HepG2 (cell line): ENCODE results near the gene BLOC1S4. TPM values are rescaled to one million over a fixed set of nuclear protein-coding genes. Genes with fewer than 3 reads are reported as not detected.
A peak's percentile ranks its signal among the peaks of the same experiment; 100 is the strongest.

Experiments used
- HDAC6 ChIP-seq: fragments of 200-600 bp; sonication (generic); IDR thresholded peaks from 2 replicates; pipeline ENCODE4 v1.7.0; 2017; ENCODE audit warnings: mild to moderate bottlenecking, antibody characterized with exemption, low read length, low read depth
- MTA3 ChIP-seq: sonication (generic); formaldehyde crosslinking; IDR thresholded peaks from 2 replicates; pipeline ENCODE4 v1.4.0; 2020; ENCODE audit warnings: missing genetic modification reagents
- NFIC ChIP-seq: IDR thresholded peaks from 2 replicates; pipeline ENCODE4 v1.6.1; 2012; ENCODE audit warnings: mild to moderate bottlenecking, low read length, inconsistent platforms
- PAWR ChIP-seq: sonication (generic); formaldehyde crosslinking; IDR thresholded peaks from 2 replicates; pipeline ENCODE4 v1.4.0; 2020; ENCODE audit warnings: missing genetic modification reagents, mild to moderate bottlenecking, borderline replicate concordance
- RARA ChIP-seq: IDR thresholded peaks from 2 replicates; pipeline ENCODE4 v1.6.1; 2016; ENCODE audit warnings: missing genetic modification reagents, missing compliant biosample characterization
- ZNF253 ChIP-seq: sonication (generic); formaldehyde crosslinking; IDR thresholded peaks from 2 replicates; pipeline ENCODE4 v1.8.0; 2022; ENCODE audit warnings: mild to moderate bottlenecking, missing genetic modification reagents, borderline replicate concordance
- ZNF263 ChIP-seq: sonication (generic); formaldehyde crosslinking; IDR thresholded peaks from 2 replicates; pipeline ENCODE4 v1.4.0; 2020; ENCODE audit warnings: missing genetic modification reagents
- ZNF883 ChIP-seq: sonication (generic); formaldehyde crosslinking; IDR thresholded peaks from 2 replicates; pipeline ENCODE4 v1.5.1; 2020; ENCODE audit warnings: mild to moderate bottlenecking, missing genetic modification reagents; ENCODE audit errors: not compliant biosample characterization
- ZSCAN20 ChIP-seq: sonication (generic); formaldehyde crosslinking; IDR thresholded peaks from 2 replicates; pipeline ENCODE4 v1.4.0; 2020; ENCODE audit warnings: missing genetic modification reagents, mild to moderate bottlenecking, borderline replicate concordance
- polyA plus RNA-seq, 8 experiments: library from polyadenylated mRNA; depleted of rRNA in 3 of 8; stranded (reverse) in 7 of 8; unstranded in 1 of 8; fragments of >200 nt; fragmentation: Illumina TruSeq in 4 of 8; extraction: Trizol in 4 of 8; gene quantifications; 2 replicates each; pipeline versions ENCODE4 v1.2.1 to v1.2.3, GENCODE V29; 2011 to 2016; ENCODE audit warnings: low read depth in 4 of 8, missing spikeins in 1 of 8, mixed read lengths in 1 of 8; ENCODE audit not compliant: insufficient read depth in 1 of 8
- total RNA-seq, 5 experiments: library from RNA; depleted of rRNA; stranded (reverse); fragments of >200 nt; fragmentation: Illumina TruSeq; extraction: Trizol; gene quantifications; 2 replicates each; pipeline ENCODE4 v1.2.3, GENCODE V29; 2016; ENCODE audit warnings: low read depth in 1 of 5
- TF ChIP-seq, protein P1 (sequence below): sonication (generic); formaldehyde crosslinking; IDR thresholded peaks from 2 replicates; pipeline ENCODE4 v1.8.0; 2022; ENCODE audit warnings: missing genetic modification reagents, mild to moderate bottlenecking, inconsistent platforms, borderline replicate concordance
- TF ChIP-seq, protein P2 (sequence below): fragments of 450-650 bp; IDR thresholded peaks from 2 replicates; pipeline ENCODE4 v1.6.1; 2016
- TF ChIP-seq, protein P3 (sequence below): sonication (generic); formaldehyde crosslinking; conservative IDR thresholded peaks from 2 replicates; pipeline ENCODE4 v1.5.0; 2020; ENCODE audit warnings: missing genetic modification reagents
- TF ChIP-seq, protein P4 (sequence below): sonication (generic); formaldehyde crosslinking; IDR thresholded peaks from 2 replicates; pipeline ENCODE4 v1.4.0; 2020; ENCODE audit warnings: mild to moderate bottlenecking, low read depth, missing genetic modification reagents
- TF ChIP-seq, protein P5 (sequence below): sonication (generic); formaldehyde crosslinking; IDR thresholded peaks from 2 replicates; pipeline ENCODE4 v1.4.0; 2020; ENCODE audit warnings: missing genetic modification reagents
- TF ChIP-seq, protein P6 (sequence below): sonication (generic); formaldehyde crosslinking; IDR thresholded peaks from 2 replicates; pipeline ENCODE4 v1.8.0; 2022; ENCODE audit warnings: mild to moderate bottlenecking, missing genetic modification reagents, moderate library complexity
- TF ChIP-seq, protein P7 (sequence below): IDR thresholded peaks from 2 replicates; pipeline ENCODE4 v1.6.1; 2016; ENCODE audit warnings: missing compliant biosample characterization, missing genetic modification reagents, borderline replicate concordance

Gene BLOC1S4
- total and polyA plus RNA-seq, 2 of the 13 experiments (the other 11 are each of a cell fraction or from before 2014, with no cell fraction given): 15.5 to 20.9 TPM

DNA sequence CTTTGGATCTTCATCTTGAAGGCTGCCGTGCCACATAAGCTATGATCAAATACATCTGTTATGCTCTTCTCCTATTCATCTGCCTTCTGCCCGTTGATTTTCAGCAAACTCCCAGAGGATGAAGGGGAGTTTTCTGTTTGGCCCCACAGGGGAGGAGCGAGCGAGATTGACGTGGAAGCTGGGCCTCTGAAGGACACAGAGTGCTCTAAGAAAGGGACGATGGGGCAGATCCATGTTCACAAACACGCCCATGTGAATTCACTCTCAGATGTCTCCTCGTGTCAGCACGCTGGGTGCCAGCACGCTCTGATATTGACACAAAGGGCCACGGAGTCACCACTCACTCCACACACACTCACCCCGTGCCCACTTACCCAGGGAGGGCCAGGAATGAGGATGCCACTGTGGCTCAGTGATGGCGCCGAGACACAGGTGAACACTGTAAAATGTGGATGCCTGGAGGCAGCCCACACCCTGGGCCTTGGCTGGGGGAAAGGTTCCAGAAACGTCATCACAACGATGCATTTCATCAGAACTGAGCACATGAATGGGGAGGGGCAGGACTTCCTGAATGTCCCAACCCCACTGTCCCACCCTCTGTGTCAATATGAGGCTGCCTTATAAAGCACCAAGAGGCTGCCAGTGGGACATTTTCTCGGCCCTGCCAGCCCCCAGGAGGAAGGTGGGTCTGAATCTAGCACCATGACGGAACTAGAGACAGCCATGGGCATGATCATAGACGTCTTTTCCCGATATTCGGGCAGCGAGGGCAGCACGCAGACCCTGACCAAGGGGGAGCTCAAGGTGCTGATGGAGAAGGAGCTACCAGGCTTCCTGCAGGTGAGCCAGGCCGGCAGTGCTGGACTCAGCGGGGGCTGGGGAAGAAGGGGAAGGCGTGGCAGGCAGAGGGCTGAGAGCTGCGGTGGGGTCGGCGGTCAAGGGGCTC, 22.5 kb upstream of the BLOC1S4 start, which contains the start of gene S100P (continued):
- TF ChIP-seq NFIC (no peak), PAWR (CRISPR knock-in tag) (no peak), MTA3 (CRISPR knock-in tag) (no peak), ZNF263 (CRISPR knock-in tag) (peak; percentile 92), HDAC6 (no peak), ZSCAN20 (CRISPR knock-in tag) (no peak), ZNF253 (CRISPR knock-in tag) (peak; percentile 83; the same call in 1 of the 2 replicates), RARA (peak; percentile 74), ZNF883 (CRISPR knock-in tag) (no peak)
- TF ChIP-seq, protein P1, sequence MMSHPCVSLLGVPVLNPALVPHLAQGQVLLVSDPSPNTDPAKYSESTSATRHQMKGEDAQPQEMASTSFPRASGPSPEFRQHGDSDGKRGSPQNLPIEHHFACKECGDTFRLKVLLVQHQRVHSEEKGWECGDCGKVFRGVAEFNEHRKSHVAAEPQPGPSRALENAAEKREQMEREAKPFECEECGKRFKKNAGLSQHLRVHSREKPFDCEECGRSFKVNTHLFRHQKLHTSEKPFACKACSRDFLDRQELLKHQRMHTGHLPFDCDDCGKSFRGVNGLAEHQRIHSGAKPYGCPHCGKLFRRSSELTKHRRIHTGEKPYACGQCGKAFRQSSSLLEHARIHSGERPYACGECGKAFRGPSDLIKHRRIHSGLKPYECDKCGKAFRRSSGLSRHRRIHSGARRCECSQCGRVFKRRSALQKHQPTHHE (CRISPR knock-in tag): peak; percentile 56; the same call in 1 of the 2 replicates
- TF ChIP-seq, protein P2, sequence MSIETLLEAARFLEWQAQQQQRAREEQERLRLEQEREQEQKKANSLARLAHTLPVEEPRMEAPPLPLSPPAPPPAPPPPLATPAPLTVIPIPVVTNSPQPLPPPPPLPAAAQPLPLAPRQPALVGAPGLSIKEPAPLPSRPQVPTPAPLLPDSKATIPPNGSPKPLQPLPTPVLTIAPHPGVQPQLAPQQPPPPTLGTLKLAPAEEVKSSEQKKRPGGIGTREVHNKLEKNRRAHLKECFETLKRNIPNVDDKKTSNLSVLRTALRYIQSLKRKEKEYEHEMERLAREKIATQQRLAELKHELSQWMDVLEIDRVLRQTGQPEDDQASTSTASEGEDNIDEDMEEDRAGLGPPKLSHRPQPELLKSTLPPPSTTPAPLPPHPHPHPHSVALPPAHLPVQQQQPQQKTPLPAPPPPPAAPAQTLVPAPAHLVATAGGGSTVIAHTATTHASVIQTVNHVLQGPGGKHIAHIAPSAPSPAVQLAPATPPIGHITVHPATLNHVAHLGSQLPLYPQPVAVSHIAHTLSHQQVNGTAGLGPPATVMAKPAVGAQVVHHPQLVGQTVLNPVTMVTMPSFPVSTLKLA: no peak
- TF ChIP-seq, protein P3, sequence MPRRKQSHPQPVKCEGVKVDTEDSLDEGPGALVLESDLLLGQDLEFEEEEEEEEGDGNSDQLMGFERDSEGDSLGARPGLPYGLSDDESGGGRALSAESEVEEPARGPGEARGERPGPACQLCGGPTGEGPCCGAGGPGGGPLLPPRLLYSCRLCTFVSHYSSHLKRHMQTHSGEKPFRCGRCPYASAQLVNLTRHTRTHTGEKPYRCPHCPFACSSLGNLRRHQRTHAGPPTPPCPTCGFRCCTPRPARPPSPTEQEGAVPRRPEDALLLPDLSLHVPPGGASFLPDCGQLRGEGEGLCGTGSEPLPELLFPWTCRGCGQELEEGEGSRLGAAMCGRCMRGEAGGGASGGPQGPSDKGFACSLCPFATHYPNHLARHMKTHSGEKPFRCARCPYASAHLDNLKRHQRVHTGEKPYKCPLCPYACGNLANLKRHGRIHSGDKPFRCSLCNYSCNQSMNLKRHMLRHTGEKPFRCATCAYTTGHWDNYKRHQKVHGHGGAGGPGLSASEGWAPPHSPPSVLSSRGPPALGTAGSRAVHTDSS: no peak
- TF ChIP-seq, protein P4, sequence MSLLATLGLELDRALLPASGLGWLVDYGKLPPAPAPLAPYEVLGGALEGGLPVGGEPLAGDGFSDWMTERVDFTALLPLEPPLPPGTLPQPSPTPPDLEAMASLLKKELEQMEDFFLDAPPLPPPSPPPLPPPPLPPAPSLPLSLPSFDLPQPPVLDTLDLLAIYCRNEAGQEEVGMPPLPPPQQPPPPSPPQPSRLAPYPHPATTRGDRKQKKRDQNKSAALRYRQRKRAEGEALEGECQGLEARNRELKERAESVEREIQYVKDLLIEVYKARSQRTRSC (CRISPR knock-in tag): no peak
- TF ChIP-seq, protein P5, sequence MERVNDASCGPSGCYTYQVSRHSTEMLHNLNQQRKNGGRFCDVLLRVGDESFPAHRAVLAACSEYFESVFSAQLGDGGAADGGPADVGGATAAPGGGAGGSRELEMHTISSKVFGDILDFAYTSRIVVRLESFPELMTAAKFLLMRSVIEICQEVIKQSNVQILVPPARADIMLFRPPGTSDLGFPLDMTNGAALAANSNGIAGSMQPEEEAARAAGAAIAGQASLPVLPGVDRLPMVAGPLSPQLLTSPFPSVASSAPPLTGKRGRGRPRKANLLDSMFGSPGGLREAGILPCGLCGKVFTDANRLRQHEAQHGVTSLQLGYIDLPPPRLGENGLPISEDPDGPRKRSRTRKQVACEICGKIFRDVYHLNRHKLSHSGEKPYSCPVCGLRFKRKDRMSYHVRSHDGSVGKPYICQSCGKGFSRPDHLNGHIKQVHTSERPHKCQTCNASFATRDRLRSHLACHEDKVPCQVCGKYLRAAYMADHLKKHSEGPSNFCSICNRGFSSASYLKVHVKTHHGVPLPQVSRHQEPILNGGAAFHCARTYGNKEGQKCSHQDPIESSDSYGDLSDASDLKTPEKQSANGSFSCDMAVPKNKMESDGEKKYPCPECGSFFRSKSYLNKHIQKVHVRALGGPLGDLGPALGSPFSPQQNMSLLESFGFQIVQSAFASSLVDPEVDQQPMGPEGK (CRISPR knock-in tag): peak; percentile 92
- TF ChIP-seq, protein P6, sequence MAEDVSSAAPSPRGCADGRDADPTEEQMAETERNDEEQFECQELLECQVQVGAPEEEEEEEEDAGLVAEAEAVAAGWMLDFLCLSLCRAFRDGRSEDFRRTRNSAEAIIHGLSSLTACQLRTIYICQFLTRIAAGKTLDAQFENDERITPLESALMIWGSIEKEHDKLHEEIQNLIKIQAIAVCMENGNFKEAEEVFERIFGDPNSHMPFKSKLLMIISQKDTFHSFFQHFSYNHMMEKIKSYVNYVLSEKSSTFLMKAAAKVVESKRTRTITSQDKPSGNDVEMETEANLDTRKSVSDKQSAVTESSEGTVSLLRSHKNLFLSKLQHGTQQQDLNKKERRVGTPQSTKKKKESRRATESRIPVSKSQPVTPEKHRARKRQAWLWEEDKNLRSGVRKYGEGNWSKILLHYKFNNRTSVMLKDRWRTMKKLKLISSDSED: no peak
- TF ChIP-seq, protein P7, sequence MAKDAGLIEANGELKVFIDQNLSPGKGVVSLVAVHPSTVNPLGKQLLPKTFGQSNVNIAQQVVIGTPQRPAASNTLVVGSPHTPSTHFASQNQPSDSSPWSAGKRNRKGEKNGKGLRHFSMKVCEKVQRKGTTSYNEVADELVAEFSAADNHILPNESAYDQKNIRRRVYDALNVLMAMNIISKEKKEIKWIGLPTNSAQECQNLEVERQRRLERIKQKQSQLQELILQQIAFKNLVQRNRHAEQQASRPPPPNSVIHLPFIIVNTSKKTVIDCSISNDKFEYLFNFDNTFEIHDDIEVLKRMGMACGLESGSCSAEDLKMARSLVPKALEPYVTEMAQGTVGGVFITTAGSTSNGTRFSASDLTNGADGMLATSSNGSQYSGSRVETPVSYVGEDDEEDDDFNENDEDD (CRISPR knock-in tag): no peak; the same call in 1 of the 2 replicates
